ENCODE data around the gene FOXA3.

GRCh38 chr19:45874620-45874966, 10.5 kb downstream of the FOXA3 start:
- no peak for TF ChIP-seq TCF7L2 (IDR thresholded peaks at IDR 0.05; ENCODE audit: borderline replicate concordance, extremely low read depth, insufficient read depth, insufficient read length)
- TF ChIP-seq CTCF (IDR thresholded peaks at IDR 0.05 in 2 of 3, conservative IDR thresholded peaks at IDR 0.05 in 1 of 3; ENCODE audit: borderline replicate concordance in 1 of 3, insufficient read depth in 1 of 3, low read depth in 2 of 3, low read length in 2 of 3), result no peak
- TF ChIP-seq, protein P1, sequence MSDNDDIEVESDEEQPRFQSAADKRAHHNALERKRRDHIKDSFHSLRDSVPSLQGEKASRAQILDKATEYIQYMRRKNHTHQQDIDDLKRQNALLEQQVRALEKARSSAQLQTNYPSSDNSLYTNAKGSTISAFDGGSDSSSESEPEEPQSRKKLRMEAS (IDR thresholded peaks at IDR 0.05), result no peak
- no peak for TF ChIP-seq POLR2AphosphoS5 (IDR thresholded peaks at IDR 0.05; ENCODE audit: low read depth, low read length)
